ENCODE results near the gene TSEN15.
"Not testable (repeated sequence)": the region's sequence is repeated elsewhere in the genome, so short reads cannot be mapped to it uniquely, and the experiment has no call there.

The TSEN15 gene

GRCh38 chr1:184056921-184057555 is 5.5 kb downstream of the TSEN15 start:
- DNase-seq, result no peak

GRCh38 chr1:184059887-184060286 is 8.4 kb downstream of the TSEN15 start:
- no peak for DNase-seq

GRCh38 chr1:184060316-184060715 is 8.8 kb downstream of the TSEN15 start:
- DNase-seq, result no peak

- DNase-seq, result no peak
Observed at GRCh38 chr1:184061396-184062003, 10.0 kb downstream of the TSEN15 start.

- DNase-seq, result no peak
Observed at GRCh38 chr1:184062640-184063286, 11.2 kb downstream of the TSEN15 start.

- DNase-seq, result no peak
Observed at GRCh38 chr1:184065559-184065958, 14.0 kb downstream of the TSEN15 start.

- no peak for DNase-seq
Observed at GRCh38 chr1:184068354-184068753, 16.8 kb downstream of the TSEN15 start.

- DNase-seq, result no peak
Observed at GRCh38 chr1:184069675-184070074, 18.1 kb downstream of the TSEN15 start.

- DNase-seq, result no peak
Observed at GRCh38 chr1:184072376-184072775, 20.8 kb downstream of the TSEN15 start.

- DNase-seq, result no peak
Observed at GRCh38 chr1:184074383-184074782, 22.9 kb downstream of the TSEN15 start.

GRCh38 chr1:184075055-184076029 is 23.8 kb downstream of the TSEN15 start:
- DNase-seq, result no peak

GRCh38 chr1:184078564-184079249 is 27.2 kb downstream of the TSEN15 start:
- DNase-seq, result no peak

GRCh38 chr1:184080309-184080708 is 28.8 kb downstream of the TSEN15 start:
- DNase-seq, result no peak

- DNase-seq, result no peak
Observed at GRCh38 chr1:184082541-184083415, 31.2 kb downstream of the TSEN15 start.

GRCh38 chr1:184085667-184086066 is 34.1 kb downstream of the TSEN15 start:
- DNase-seq, result no peak

- no peak for DNase-seq
Observed at GRCh38 chr1:184088037-184088436, 36.5 kb downstream of the TSEN15 start.

GRCh38 chr1:184093071-184093470 is 41.5 kb downstream of the TSEN15 start:
- no peak for DNase-seq

- no peak for DNase-seq
Observed at GRCh38 chr1:184096005-184096404, 44.5 kb downstream of the TSEN15 start.

- DNase-seq, result not testable (repeated sequence)
Observed at GRCh38 chr1:184096580-184096979, 45.0 kb downstream of the TSEN15 start.

GRCh38 chr1:184101141-184101540 is 49.6 kb downstream of the TSEN15 start:
- DNase-seq, result no peak

GRCh38 chr1:184101571-184101970 is 50.0 kb downstream of the TSEN15 start:
- DNase-seq, result no peak
